Fibroblast of the aortic adventitia (primary cell): ENCODE measurements around the gene PLA2R1. TPM values are rescaled to one million over a fixed set of nuclear protein-coding genes. Genes with fewer than 3 reads are reported as not detected.

Experiments
- DNase-seq: peaks from one replicate; pipeline ENCODE4 v3.0.0-alpha.2; 2010; ENCODE audit warnings: low read depth
- H3K4me3 ChIP-seq: 2 replicates; pipeline ENCODE4 v1.5.1; 2011; ENCODE audit warnings: low read depth, mild to moderate bottlenecking, control low read depth, low read length, moderate library complexity
- CTCF ChIP-seq: IDR thresholded peaks from 2 replicates; pipeline ENCODE4 v1.5.1; 2011; ENCODE audit warnings: mild to moderate bottlenecking, low read length, control low read depth, inconsistent platforms; ENCODE audit not compliant: insufficient read depth
- total RNA-seq: library from RNA; depleted of rRNA; stranded (reverse); fragments of >200 nt; gene quantifications from 2 replicates; pipeline ENCODE4 v1.2.3, GENCODE V29; 2012; ENCODE audit warnings: low replicate concordance

The PLA2R1 gene
- total RNA-seq, 1 donor, result 27.0 TPM

GRCh38 chr2:160104115-160104514 is 41.7 kb upstream of the PLA2R1 start:
- no peak for TF ChIP-seq CTCF
- DNase-seq, result no peak
- no peak overlapping the region for H3K4me3 ChIP-seq

GRCh38 chr2:160097326-160097725 is 34.9 kb upstream of the PLA2R1 start:
- TF ChIP-seq CTCF, result no peak
- no peak for DNase-seq

GRCh38 chr2:160096409-160096808 is 34.0 kb upstream of the PLA2R1 start:
- H3K4me3 ChIP-seq, result no peak overlapping the region
- DNase-seq, result no peak
- no peak for TF ChIP-seq CTCF

More at GRCh38 chr2:160097326-160097725, 34.9 kb upstream of the PLA2R1 start:
- no peak overlapping the region for H3K4me3 ChIP-seq

- TF ChIP-seq CTCF, result no peak
- no peak overlapping the region for H3K4me3 ChIP-seq
- no peak for DNase-seq
Observed at GRCh38 chr2:160092445-160092844, 30.0 kb upstream of the PLA2R1 start.

GRCh38 chr2:160091381-160091780 is 29.0 kb upstream of the PLA2R1 start:
- TF ChIP-seq CTCF, result no peak
- H3K4me3 ChIP-seq, result no peak overlapping the region
- peak; percentile 72 for DNase-seq

- peak; percentile 35 for TF ChIP-seq CTCF
- DNase-seq, result peak; percentile 56
Observed at GRCh38 chr2:160087854-160088745, 25.7 kb upstream of the PLA2R1 start.

More at GRCh38 chr2:160087854-160088745, 25.7 kb upstream of the PLA2R1 start:
- H3K4me3 ChIP-seq, result no peak overlapping the region
